GM19193 (cell line): ENCODE measurements around the gene COPE.

Source experiments
- POLR2A ChIP-seq: IDR thresholded peaks from 4 replicates; pipeline ENCODE4 v1.6.1; 2011; ENCODE audit not compliant: insufficient read depth, insufficient read length; ENCODE audit errors: extremely low read depth

The COPE gene

GRCh38 chr19:18869023-18869618 lies 50.1 kb downstream of the COPE start:
- no peak for TF ChIP-seq POLR2A

- TF ChIP-seq POLR2A, result no peak
Observed at GRCh38 chr19:18868380-18869022, 50.7 kb downstream of the COPE start.

- no peak for TF ChIP-seq POLR2A
Observed at GRCh38 chr19:18867751-18868150, 51.4 kb downstream of the COPE start.

- no peak for TF ChIP-seq POLR2A
Observed at GRCh38 chr19:18867199-18867598, 52.0 kb downstream of the COPE start.

GRCh38 chr19:18866800-18867123 lies 52.4 kb downstream of the COPE start:
- no peak for TF ChIP-seq POLR2A

GRCh38 chr19:18865973-18866799 lies 53.0 kb downstream of the COPE start:
- TF ChIP-seq POLR2A, result no peak

- no peak for TF ChIP-seq POLR2A
Observed at GRCh38 chr19:18865106-18865972, 53.8 kb downstream of the COPE start.

GRCh38 chr19:18863843-18864362 lies 55.3 kb downstream of the COPE start:
- no peak for TF ChIP-seq POLR2A

- TF ChIP-seq POLR2A, result no peak
Observed at GRCh38 chr19:18862976-18863842, 56.0 kb downstream of the COPE start.

GRCh38 chr19:18861917-18862316 lies 57.3 kb downstream of the COPE start:
- no peak for TF ChIP-seq POLR2A

GRCh38 chr19:18861235-18861634 lies 58.0 kb downstream of the COPE start:
- no peak for TF ChIP-seq POLR2A

- no peak for TF ChIP-seq POLR2A
Observed at GRCh38 chr19:18860725-18861124, 58.5 kb downstream of the COPE start.

GRCh38 chr19:18860302-18860700 lies 58.9 kb downstream of the COPE start:
- TF ChIP-seq POLR2A, result no peak
